Activated T-helper 1 cell treated with Interleukin-2 at 50 U/mL for 16 hours (primary cell): ENCODE results near the gene ZDHHC19.
"Not testable (repeated sequence)": the region's sequence is repeated elsewhere in the genome, so short reads cannot be mapped to it uniquely, and the experiment has no call there.

ENCODE experiments used
- DNase-seq: peaks from one replicate; pipeline ENCODE4 v3.0.0-alpha.2; 2020; ENCODE audit warnings: low read depth

The ZDHHC19 gene

GRCh38 chr3:196177567-196177966 lies 33.6 kb downstream of the ZDHHC19 start:
- DNase-seq = no peak

DNA sequence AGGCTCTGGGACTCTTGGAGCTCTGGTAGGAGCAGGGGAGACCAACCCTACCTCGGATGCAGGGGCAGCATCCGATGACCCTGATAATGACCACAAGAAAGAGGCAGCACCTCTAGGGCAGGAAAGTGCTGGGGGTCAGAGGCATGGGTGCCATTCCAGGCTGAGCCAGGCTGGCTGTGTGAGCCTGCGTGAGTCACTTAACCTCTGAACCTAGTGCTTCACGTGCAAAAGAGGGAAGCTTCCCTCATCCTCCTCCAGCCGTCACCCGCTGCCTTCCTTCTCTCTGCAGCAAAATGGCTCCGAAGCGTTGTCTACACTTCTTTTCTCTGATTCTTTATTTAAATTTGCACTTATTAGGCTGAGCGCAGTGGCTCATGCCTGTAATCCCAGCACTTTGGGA lies 35.5 kb downstream of the ZDHHC19 start:
- no peak for DNase-seq

- no peak for DNase-seq
Measured at GRCh38 chr3:196175116-196175625, 36.0 kb downstream of the ZDHHC19 start.

GRCh38 chr3:196174652-196175051 lies 36.5 kb downstream of the ZDHHC19 start:
- no peak for DNase-seq

GRCh38 chr3:196170296-196170695 lies 40.9 kb downstream of the ZDHHC19 start:
- not testable (repeated sequence) for DNase-seq

GRCh38 chr3:196169836-196170240 lies 41.4 kb downstream of the ZDHHC19 start:
- DNase-seq = no peak

DNA sequence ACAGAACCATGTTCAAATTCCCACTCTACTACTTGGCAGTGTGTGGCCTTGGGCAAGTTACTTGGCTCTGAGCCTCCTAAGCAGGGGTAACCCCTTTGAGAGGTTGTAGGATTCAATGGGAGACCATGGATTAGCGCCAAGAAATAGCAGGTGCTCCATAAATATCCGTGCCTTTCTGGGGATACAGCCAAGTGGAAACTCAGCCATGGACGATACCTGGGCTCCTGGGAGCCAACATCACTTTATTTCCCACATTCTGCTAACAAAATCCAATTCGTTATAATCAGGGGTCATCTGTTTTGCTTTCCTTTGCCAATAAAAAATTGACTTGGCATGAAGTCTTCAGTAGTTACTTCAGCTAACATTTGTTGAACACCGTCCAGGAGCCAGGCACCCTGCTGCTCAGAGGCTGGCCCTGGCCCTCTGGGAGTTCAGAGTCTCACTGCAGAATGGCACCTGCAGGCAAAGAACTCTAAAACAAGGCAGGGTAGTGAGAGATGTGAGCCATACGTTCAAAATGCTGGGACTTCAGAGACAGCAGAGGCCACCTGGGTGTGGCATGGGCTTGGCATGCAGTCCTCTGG lies 42.3 kb downstream of the ZDHHC19 start:
- DNase-seq = no peak

DNA sequence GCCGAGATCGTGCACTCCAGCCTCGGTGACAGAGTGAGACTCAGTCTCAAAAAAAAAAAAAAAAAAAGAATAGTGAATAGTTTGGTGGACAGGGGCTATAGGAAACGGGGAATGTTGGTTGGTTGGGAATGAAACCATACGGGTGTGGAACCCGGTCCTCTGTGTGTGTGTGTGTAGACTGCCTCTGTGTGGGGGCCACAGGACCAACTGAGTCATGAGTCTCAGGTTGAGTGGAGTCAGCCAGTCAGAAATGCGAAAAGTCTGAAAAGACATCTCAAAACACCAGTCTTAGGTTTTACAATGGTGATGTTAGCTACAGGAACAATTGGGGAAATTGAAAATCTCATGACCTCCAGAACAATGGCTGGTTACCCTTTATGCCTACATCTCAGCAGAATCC lies 44.5 kb downstream of the ZDHHC19 start:
- DNase-seq = no peak

GRCh38 chr3:196165850-196166249 lies 45.4 kb downstream of the ZDHHC19 start:
- DNase-seq = no peak

GRCh38 chr3:196165006-196165575 lies 46.1 kb downstream of the ZDHHC19 start:
- DNase-seq = not testable (repeated sequence)

GRCh38 chr3:196164576-196164975 lies 46.6 kb downstream of the ZDHHC19 start:
- no peak for DNase-seq

GRCh38 chr3:196163666-196164493 lies 47.3 kb downstream of the ZDHHC19 start:
- DNase-seq = no peak

- no peak for DNase-seq
Measured at GRCh38 chr3:196163212-196163611, 48.0 kb downstream of the ZDHHC19 start.

DNA sequence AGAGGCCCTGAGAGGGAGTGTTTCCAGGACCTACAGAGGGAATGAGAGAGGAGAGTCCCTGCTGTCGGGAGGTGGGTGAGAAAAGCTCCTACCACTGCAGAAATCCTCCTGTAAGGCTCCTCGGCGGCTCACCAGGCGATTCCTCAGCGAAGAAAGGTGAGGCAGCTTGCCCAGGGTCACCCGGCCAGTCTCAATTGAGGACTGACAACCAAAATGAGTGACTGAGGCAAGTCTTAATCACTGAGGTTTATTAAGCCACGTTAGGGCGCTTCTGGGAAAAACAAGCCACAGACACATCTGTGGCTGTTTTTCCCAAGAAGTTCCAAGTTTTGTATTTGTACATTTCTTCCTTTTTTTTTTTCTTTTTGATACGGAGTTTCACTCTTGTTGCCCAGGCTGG lies 48.5 kb downstream of the ZDHHC19 start:
- no peak for DNase-seq

- DNase-seq = no peak
Measured at GRCh38 chr3:196159952-196160804, 51.0 kb downstream of the ZDHHC19 start.

DNA sequence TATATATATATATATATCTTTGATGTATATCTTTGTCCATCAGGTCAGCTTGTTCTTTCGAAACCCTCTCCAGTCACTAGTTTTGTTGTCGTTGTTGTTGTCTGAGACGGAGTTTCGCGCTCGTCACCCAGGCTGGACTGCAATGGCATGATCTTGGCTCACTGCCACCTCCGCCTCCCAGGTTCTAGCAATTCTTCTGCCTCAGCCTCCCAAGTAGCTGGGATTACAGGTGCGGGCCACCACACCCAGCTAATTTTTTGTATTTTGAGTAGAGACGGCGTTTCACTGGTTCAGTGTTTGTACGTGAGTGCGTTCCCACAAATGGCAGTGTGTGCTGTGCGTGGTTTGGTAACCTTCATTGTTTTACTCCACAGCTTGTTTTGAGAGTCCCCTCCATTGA lies 51.7 kb downstream of the ZDHHC19 start:
- no peak for DNase-seq

DNA sequence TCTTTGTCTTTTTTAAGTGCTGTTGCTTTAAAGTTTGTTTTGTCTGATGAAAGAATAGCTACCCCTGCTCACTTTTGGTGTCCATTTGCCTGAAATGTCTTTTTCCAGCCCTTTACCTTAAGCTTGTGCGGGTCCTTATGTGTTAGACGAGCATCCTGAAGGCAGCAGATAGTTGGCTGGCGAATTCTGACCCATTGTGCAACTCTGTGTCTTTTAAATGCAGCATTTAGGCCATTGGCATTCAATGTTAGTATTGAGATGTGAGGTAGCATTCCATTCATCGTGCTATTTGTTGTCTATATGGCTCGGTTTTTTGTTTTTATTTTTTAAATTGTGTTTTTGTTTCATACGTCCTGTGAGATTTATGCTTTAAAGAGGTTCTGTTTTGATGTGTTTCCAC lies 55.0 kb downstream of the ZDHHC19 start:
- no peak for DNase-seq

- no peak for DNase-seq
Measured at GRCh38 chr3:196150481-196150880, 60.7 kb downstream of the ZDHHC19 start.

GRCh38 chr3:196149831-196150301 lies 61.3 kb downstream of the ZDHHC19 start:
- no peak for DNase-seq

DNA sequence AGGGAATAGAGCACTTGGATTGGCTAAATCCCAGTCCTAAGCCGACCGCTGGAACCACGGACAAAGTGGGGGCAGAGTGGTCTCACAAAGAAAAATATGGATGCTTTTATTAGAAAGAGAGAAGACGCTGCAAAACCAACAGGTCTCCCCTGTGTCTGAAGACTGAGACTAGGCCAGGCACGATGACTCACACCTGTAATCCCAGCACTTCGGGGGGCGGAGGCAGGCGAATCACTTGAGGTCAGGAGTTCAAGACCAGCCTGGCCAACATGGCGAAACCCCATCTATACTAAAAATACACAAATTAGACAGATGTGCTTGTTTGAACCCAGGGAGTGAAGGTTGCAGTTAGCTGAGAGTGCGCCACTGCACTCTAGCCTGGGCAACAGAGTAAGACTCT lies 61.8 kb downstream of the ZDHHC19 start:
- no peak for DNase-seq
